ENCODE data around the gene RACGAP1. TPM values are rescaled to one million over a fixed set of nuclear protein-coding genes. Genes with fewer than 3 reads are reported as not detected.

The RACGAP1 gene
- total and polyA plus RNA-seq, 2 of the 8 experiments (the other 6 are each of a cell fraction or from before 2014, with no cell fraction given) = 18.0 to 66.3 TPM

DNA sequence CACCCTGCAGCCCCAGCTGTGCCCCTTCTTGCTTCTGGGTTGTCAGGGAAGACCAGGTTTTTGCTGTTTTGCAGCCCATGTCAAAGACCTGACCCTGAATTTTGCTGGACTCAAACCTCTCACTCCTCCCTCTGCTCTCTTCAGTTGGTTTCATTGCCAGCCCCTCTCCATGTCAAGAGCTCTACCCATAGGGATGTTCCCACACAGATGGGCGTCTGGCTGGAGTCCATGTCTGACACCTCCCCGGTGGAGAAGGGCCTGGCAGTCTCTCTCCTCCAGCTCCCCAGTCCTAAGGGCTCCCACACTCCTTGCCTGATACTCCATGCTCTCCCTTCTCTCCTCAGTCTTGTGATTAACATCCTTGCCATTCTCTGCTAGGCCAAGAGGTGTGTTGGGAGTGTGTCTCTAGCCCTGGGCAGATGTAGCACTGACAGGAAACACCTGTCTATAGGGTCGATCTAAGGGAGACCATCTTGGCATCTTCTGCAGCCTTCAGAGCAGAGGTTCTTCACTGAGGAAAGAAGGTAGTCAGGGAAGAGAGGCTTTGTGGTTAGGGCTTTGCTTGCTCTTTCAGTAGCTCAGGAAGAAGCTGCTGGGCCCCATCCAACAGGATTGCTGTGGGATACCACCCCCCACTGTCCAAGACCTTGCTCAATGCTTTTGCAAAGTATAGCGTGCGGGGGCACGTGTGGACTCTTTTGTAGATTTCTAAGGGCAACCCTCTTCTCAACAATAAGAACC is 36.8 kb upstream of the RACGAP1 start:
- no peak overlapping the region for H3K4ac ChIP-seq (replicated peaks; ENCODE audit: insufficient read length, low read depth, low read length)
- no peak overlapping the region for H3K9ac ChIP-seq (replicated peaks in 1 of 4; ENCODE audit: extremely low read depth in 1 of 4, low read depth in 3 of 4, low read length in 3 of 4)
- no peak overlapping the region for H2AFZ ChIP-seq (ENCODE audit: low read length)
- H4K91ac ChIP-seq (replicated peaks; ENCODE audit: insufficient read length, low read length) = no peak overlapping the region
- H3K79me2 ChIP-seq (ENCODE audit: control insufficient read depth in 1 of 2, insufficient read depth in 2 of 2, low read length in 2 of 2) = no peaks in the 10 kb centered on the region
- no peaks in the 10 kb centered on the region for H3K79me1 ChIP-seq (ENCODE audit: low read depth, low read length)
- H3K4me1 ChIP-seq (replicated peaks in 1 of 4; ENCODE audit: control insufficient read depth in 3 of 4, insufficient read depth in 4 of 4, low read length in 3 of 4) = peaks cover 0 to 5% (median under 1%) of the 10 kb centered on the region in 4 experiments; a peak in 3 of 7 replicates
- H3K4me3 ChIP-seq (ENCODE audit: extremely low read depth in 1 of 4, insufficient read depth in 2 of 4, low read depth in 3 of 4, low read length in 4 of 4) = no peak overlapping the region
- DNase-seq (ENCODE audit: low read depth in 1 of 2, low spot score in 2 of 2) (no peak), FAIRE-seq (no peak)
- H2BK20ac ChIP-seq (ENCODE audit: low read length) = no peak overlapping the region
- H2BK5ac ChIP-seq (ENCODE audit: low read depth, low read length) = no peak overlapping the region
- no peak overlapping the region for H2AK5ac ChIP-seq (ENCODE audit: low read depth, low read length)
- no peak overlapping the region for H4K8ac ChIP-seq (ENCODE audit: extremely low read depth, insufficient read depth, low read length)
- H3K56ac ChIP-seq (replicated peaks; ENCODE audit: insufficient read length, low read depth, low read length) = no peak overlapping the region
- H2BK15ac ChIP-seq (ENCODE audit: low read length) = no peak overlapping the region
- no peak overlapping the region for H3K14ac ChIP-seq (ENCODE audit: insufficient read length)
- no peak overlapping the region for H3K18ac ChIP-seq (ENCODE audit: extremely low read depth, low read length)
- H2BK120ac ChIP-seq (replicated peaks; ENCODE audit: low read depth, low read length) = no peak overlapping the region
- peaks cover 2% of the 10 kb centered on the region for H3K23me2 ChIP-seq (ENCODE audit: low read depth, low read length)
- H3K9me3 ChIP-seq (ENCODE audit: insufficient read depth in 2 of 2, low read depth in 1 of 2, low read length in 1 of 2) = no peaks in the 10 kb centered on the region
- peaks cover under 1 to 2% of the 10 kb centered on the region in 2 experiments for H4K20me1 ChIP-seq (replicated peaks in 1 of 2; ENCODE audit: control insufficient read depth in 1 of 2, insufficient read depth in 2 of 2, low read length in 2 of 2)
- H3K27me3 ChIP-seq (replicated peaks in 1 of 4; ENCODE audit: control insufficient read depth in 3 of 4, extremely low read depth in 1 of 4, insufficient read depth in 3 of 4, low read length in 3 of 4) = peaks cover 10 to 44% (median 27%) of the 10 kb centered on the region in 4 experiments
- CTCF ChIA-PET (ENCODE audit: partially characterized antibody) = interaction anchor here (0.6 to 22.8 kb wide), 7 partner anchors 9 to 418 kb away, joined by 3 to 420 read pairs (median 4); partner anchors contain the start of genes AQP6 and SMARCD1
- no peak overlapping the region for H3K23ac ChIP-seq (ENCODE audit: insufficient read length)
- TF ChIP-seq SIN3A (conservative IDR thresholded peaks at IDR 0.05 in 1 of 2, IDR thresholded peaks at IDR 0.05 in 1 of 2; ENCODE audit: low read depth in 1 of 2, low read length in 2 of 2) (no peak), ZNF274 (IDR thresholded peaks at IDR 0.05; ENCODE audit: borderline replicate concordance, extremely low read depth, low read length) (no peak), SAP30 (IDR thresholded peaks at IDR 0.05; ENCODE audit: insufficient read depth, insufficient replicate concordance, low read length) (no peak), CREB1 (IDR thresholded peaks at IDR 0.05) (no peak), CHD1 (IDR thresholded peaks at IDR 0.05; ENCODE audit: low read depth, low read length) (no peak), BCL11A (IDR thresholded peaks at IDR 0.05; ENCODE audit: low read depth in 2 of 2, low read length in 2 of 2) (no peak), FOSL1 (IDR thresholded peaks at IDR 0.05; ENCODE audit: insufficient read depth, low read depth, low read length) (no peak), SP1 (IDR thresholded peaks at IDR 0.05; ENCODE audit: low read depth, low read length) (no peak)
- no peak overlapping the region for H4K5ac ChIP-seq (ENCODE audit: insufficient read length, low read depth, low read length)
- H3K4me2 ChIP-seq (ENCODE audit: insufficient read depth in 1 of 2, low read depth in 2 of 2, low read length in 2 of 2) = no peak overlapping the region
- 68% methylated on average over 6 of the region's 6 CpGs; no CpG with 5 or more reads in 1 of the 2 experiments for WGBS, 2 experiments (ENCODE audit: extremely low coverage in 1 of 2, insufficient coverage in 1 of 2, insufficient read length in 1 of 2, insufficient replicate concordance in 2 of 2, low coverage in 1 of 2, low lambda C conversion rate in 2 of 2, missing lambda C conversion rate in 1 of 2)
- no peaks in the 10 kb centered on the region for H3K36me3 ChIP-seq (ENCODE audit: control insufficient read depth in 2 of 4, insufficient read depth in 4 of 4, low read length in 3 of 4)
- no peak overlapping the region for H2BK12ac ChIP-seq (ENCODE audit: low read depth, low read length)
- POLR2A ChIA-PET (ENCODE audit: partially characterized antibody) = interaction anchor here (0.9 to 1.0 kb wide), 3 partner anchors 12 to 230 kb away, joined by 3 to 4 read pairs (median 3); no protein-coding TSS in a partner anchor
- no peak overlapping the region for H3K27ac ChIP-seq (ENCODE audit: low read depth, low read length)
